HG03432 (cell line): Measurements from ENCODE around the gene DHX30.
"Not testable (repeated sequence)": the region's sequence is repeated elsewhere in the genome, so short reads cannot be mapped to it uniquely, and the experiment has no call there.

Experiments used
- ATAC-seq: cut with Tn5 transposase; IDR thresholded peaks from one replicate; pipeline ENCODE4 v1.9.1; 2021; ENCODE audit warnings: mild to moderate bottlenecking, moderate library complexity; ENCODE audit not compliant: unreplicated experiment

DHX30 gene

GRCh38 chr3:47813551-47814177, 10.7 kb downstream of the DHX30 start:
- no peak for ATAC-seq

- no peak for ATAC-seq
Observed at GRCh38 chr3:47817609-47818008, 14.7 kb downstream of the DHX30 start.

DNA sequence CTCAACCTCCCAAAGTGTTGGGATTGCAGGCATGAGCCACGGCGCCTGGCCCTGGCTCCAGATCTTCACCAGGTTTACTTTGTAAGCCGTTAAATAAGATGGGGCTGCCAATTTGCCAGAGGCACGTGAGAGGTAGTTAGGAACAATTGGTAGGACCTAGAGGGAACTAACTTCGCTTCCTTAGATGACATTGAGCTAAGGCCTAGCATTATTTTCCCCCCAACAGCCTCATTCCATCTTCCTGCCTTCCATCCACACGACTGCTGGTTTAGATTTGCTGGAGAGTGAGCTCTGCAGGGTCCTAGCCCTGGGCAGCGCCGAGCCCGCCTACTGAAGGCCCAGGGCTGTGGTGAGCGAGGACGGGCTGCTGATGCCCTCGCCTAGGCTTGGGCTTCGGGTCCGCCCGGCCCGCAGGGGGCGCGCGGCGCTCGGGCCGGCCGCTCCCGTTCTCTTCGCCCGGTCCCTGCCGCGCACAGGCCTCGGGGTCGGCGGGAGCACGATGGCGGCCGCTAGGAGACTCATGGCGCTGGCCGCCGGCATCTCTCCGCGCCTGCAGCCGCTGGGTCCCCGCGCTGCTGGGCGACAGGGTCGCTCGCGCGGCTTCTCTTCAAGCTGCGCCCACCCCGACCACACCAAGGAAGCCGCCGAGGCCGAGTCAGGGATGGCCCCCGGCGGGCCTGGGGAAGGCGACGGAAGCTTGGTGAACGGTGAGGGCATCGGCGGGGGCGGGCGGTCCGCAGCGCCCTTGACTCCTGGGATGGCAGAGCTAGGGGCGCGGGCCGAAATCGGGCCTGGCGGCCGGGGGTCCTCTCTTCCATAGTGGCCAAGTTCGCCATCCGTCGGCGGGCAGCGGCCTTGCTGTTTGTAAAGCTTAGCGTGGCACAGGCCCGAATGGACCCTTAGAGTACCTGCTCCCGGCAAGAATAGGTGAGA, 21.9 kb downstream of the DHX30 start:
- peak; percentile 96 for ATAC-seq

DNA sequence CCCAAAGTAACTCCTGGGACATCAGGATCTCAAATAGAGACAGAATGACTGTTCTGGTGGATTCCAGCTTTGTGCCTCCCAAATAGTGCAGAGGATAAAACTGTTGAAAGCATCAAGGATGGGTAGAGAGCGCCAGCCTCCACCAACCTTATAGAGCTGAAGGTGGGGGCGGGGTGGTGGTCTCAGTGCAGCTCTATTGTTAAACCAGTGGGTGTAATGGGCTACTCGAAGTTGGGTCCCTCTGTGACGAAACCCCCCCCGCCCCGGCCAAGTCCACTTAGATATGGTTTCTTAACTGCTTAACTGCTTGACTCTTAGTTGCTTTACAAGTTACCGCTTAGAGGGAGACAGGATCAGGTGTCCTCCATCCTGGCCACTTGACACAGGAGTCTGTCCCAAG, 22.7 kb downstream of the DHX30 start:
- ATAC-seq = no peak

DNA sequence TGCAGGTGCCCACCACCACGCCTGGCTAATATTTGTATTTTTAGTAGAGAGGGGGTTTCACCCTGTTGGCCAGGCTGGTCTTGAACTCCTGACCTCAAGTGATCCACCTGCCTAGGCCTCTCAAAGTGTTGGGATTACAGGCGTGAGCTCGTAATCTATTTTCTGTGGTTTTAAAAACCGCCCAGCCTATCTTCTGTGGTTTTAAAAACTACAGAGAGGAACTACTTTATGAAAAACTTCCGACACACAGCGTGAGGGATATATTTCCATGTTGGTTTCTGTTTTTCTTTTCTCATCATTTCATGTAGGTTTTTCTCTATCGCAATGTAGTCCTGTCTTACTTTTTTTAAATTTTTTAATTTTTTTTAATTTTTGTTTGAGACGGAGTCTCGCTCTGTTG, 26.5 kb downstream of the DHX30 start:
- not testable (repeated sequence) for ATAC-seq

DNA sequence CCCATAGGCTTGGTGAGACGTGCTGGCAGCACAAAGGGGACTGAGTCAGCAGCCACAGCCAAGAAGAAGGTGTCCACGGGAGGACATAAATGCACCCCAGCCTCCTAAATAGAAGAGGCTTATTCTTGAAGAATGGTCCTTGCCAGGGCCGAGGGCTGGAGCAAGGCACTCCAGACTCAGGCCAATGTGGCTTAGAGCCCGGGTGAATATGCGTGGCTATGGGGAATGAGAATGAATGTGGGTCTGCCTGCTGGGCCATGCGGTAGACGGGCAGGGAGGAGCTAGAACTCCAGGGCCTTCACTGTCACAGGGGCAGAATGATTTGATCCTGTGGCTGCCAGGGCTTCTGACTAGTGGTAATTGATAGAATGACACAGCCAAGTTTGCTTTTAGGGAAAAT, 34.0 kb downstream of the DHX30 start:
- no peak for ATAC-seq

DNA sequence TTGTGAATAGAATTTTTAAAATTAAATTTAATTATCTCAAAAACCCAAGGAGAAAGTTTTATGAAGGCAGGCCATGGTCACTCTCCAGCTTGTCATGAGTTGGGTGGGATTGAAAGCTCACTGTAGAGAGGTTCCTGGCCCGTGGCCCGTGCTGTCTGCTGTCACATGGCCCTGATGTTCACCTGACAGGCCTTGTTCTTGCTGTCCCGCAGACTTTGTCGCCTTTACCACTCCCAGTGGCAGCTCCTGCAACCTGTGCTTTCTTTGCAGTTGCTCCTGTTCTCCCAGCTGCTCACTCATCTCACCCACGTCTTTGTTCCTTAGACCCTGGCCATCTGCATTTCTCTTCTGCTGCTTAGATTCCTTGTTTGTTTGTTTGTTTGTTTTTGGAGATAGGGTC, 35.6 kb downstream of the DHX30 start:
- no peak for ATAC-seq

GRCh38 chr3:47841786-47842349, 38.9 kb downstream of the DHX30 start:
- no peak for ATAC-seq

DNA sequence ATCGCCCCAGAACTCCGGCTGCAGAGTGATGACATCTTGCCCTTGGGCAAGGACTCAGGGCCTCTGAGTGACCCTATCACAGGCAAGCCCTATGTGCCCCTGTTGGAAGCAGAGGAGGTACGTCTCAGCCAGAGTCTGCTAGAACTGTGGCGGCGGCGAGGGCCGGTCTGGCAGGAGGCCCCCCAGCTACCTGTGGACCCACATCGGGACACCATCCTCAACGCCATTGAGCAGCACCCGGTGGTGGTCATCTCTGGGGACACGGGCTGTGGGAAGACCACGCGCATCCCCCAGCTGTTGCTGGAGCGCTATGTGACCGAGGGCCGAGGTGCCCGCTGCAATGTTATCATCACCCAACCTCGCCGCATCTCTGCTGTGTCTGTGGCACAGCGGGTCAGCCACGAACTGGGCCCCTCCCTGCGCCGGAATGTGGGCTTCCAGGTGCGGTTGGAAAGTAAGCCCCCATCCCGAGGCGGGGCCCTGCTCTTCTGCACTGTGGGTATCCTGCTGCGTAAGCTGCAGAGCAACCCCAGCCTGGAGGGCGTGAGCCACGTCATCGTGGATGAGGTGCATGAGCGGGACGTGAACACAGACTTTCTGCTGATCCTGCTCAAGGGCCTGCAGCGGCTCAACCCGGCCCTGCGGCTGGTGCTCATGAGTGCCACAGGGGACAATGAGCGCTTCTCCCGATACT, 43.4 kb downstream of the DHX30 start:
- no peak for ATAC-seq

GRCh38 chr3:47846880-47847248, 43.9 kb downstream of the DHX30 start:
- no peak for ATAC-seq

GRCh38 chr3:47847260-47847659, 44.3 kb downstream of the DHX30 start:
- ATAC-seq = no peak

DNA sequence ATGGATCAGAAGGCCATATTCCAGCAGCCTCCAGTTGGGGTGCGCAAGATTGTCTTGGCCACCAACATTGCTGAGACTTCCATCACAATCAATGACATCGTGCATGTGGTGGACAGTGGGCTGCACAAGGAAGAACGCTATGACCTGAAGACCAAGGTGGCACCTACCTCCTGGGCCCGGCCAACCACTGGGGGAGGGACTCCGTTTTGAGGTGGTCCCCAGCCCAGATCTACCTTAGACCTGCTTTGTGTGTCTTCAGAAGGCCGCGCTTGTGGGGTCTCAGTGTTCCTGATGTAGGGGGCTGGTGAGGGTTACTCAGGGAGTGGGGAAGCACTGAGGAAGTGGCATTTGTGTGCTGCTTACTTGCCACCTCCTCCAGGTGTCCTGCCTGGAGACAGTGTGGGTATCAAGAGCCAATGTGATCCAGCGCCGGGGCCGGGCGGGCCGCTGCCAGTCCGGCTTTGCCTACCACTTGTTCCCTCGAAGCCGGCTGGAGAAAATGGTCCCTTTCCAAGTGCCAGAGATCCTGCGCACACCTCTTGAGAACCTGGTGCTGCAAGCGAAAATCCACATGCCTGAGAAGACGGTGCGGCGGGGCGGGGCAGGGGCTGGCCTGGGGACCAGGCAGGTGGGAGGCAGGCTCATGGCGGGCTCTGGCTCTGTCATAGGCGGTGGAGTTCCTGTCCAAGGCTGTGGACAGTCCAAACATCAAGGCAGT, 45.0 kb downstream of the DHX30 start:
- ATAC-seq = no peak

DNA sequence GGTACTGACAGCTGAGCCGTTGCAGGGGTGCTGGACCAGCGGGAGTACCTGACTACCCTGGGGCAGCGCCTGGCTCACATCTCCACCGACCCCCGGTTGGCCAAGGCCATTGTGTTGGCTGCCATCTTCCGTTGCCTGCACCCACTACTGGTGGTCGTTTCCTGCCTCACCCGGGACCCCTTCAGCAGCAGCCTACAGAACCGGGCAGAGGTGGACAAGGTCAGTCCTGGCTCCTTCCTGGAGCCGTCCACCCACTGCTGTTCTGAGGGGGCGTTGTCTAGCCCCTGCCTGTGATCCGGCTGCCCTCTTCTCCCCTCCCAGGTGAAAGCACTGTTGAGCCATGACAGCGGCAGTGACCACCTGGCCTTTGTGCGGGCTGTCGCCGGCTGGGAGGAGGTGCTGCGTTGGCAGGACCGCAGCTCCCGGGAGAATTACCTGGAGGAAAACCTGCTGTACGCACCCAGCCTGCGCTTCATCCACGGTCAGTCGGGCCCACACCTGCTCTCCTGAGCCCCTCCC, 45.7 kb downstream of the DHX30 start:
- no peak for ATAC-seq

GRCh38 chr3:47849186-47849698, 46.3 kb downstream of the DHX30 start:
- no peak for ATAC-seq

DNA sequence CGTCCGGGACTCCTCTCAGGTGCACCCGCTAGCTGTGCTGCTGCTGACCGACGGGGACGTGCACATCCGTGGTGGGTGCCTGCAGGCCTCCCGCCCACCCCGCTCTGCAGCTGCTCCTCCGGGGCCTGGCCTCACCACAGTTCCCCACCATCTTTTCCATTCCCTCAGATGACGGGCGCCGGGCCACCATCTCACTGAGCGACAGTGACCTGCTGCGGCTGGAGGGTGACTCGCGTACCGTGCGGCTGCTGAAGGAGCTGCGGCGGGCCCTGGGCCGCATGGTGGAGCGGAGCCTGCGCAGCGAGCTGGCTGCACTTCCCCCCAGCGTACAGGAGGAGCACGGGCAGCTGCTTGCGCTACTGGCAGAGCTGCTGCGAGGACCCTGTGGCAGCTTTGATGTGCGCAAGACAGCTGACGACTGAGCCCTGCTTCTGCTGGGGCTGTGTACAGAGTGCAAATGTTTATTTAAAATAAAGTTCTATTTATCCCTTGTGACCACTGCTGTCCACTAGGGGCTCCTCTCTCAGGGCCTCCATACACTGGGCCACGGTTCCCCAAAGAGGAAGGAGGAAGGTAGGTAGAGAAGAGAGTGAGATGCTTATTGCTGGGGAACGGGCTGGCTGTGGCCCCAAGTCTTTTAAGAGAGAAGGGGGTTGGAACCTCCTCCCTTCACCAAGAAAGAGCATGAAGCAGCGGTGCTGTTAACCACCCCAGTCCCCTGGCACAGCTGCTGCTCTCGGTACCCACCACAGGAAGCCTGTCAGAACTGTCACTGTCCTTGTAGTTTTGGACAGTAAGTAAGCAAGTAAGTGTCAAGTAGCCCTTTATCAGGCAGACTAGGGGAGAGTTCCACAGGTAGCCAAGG, 47.0 kb downstream of the DHX30 start:
- no peak for ATAC-seq

DNA sequence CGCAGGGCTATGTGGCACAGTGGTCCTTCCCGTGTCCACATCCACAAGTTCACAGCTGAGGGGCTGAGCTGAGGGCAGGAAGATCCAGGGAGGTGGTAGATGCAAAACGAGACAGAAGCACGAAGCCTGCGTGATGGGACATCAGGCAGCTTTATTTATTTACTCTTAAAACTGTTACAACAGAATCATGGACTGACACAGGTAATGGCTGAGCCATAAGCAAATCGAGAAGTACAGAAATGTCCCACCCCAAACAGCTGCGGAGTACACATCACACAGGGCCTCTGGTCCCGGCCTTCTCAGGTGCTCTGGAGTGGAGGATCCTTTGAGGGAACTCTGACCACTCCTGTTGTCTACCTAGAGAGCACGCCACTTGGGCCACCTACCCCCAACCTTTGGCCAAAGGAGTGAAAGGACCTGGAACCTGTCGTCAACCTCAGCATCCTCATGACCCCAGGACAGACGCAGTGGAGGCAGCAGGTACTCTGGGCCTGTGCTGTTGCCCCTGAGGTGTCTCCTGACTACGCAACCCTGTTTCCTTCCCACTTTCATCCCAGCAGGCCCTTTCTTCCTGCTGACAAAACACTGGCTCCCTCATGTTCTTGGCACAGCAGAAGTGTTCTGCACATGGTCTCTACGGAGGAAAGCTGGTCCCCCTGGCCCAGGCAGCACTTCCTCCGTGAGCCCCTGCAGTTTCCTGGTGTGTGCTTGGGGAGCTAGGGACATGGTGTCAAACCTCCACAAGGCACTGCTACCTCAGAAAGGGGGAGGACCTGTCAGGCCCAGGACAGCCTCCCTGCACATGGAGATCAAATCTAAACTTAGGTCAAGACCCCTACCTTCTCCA, 47.8 kb downstream of the DHX30 start:
- ATAC-seq = no peak

DNA sequence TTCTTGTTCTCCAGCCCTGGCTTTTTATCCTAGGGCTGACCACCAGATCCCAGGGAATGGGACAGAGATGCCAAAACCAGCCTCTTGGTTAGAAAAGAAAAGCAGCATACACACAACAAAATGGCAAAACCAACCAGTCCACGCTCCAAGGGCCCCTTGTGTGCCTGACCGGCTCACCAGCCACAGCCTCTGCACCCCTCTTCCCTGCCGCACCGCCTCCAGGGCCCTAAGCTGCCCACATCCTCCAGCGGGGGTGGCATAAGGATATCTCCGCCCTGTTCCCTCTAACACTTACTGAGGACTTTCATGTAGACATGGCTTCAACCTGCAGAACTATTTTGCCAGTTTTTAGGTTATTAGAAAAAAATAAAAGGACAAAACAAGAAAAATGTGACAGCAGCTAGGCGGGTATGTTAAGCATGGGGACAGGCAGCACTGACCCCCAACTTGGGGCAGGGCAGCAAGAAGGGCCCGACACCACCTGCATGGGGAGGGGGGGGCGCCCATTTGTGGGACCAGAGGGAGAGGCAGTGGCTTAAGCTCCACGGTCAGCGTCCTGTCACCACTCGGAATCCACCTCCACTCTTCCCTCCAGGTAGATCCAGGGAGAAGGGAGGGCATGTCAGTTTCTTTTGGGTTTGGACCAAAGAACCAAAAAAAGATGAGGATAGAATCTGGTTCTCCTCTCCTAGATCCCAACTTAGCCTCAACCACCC, 49.1 kb downstream of the DHX30 start:
- no peak for ATAC-seq
